T-cell (primary cell): ENCODE results near the gene NT5C3B. TPM values are rescaled to one million over a fixed set of nuclear protein-coding genes. Genes with fewer than 3 reads are reported as not detected.

Source experiments
- ATAC-seq, 4 experiments: fragments of 200-7000 bp in 3 of 4; fragments of 150-1000 bp in 1 of 4; cut with Tn5 transposase; replicated peaks in 1 of 4; 1 replicate in 3 of 4; 2 replicates in 1 of 4; pipeline ENCODE4 v1.10.0; 2021; ENCODE audit warnings: moderate library complexity in 3 of 4, mild to moderate bottlenecking in 2 of 4, moderate number of reproducible peaks in 1 of 4
- CTCF ChIA-PET, 2 donors: fragments of 300-600 bp; sonication (Branson Sonifier 250); formaldehyde crosslinking; loops; one replicate each; lab custom pipeline; 2022; ENCODE audit warnings: antibody characterized with exemption in 2 of 2; lab: Charles Lee
- POLR2A ChIA-PET, 2 donors: fragments of 300-600 bp; sonication (Branson Sonifier 250); formaldehyde crosslinking; loops; one replicate each; lab custom pipeline; 2022; ENCODE audit warnings: antibody characterized with exemption in 2 of 2; lab: Charles Lee
- DNase-seq, 35 experiments: peaks; one replicate each; pipeline versions ENCODE4 v3.0.0 to v3.0.0-alpha.2; 2013 to 2023
- H3K27ac ChIP-seq: one replicate; pipeline ENCODE4 v1.5.1; 2013; ENCODE audit warnings: low read length
- H3K27me3 ChIP-seq, 2 experiments: replicated peaks in 1 of 2; 1 replicate in 1 of 2; 2 replicates in 1 of 2; pipeline versions ENCODE4 v1.6.1 to v1.7.0; 2013; ENCODE audit warnings: low read length in 1 of 2, mixed read lengths in 1 of 2; ENCODE audit not compliant: control insufficient read depth in 2 of 2, insufficient read depth in 2 of 2; ENCODE audit errors: extremely low read depth in 1 of 2
- H3K36me3 ChIP-seq, 2 donors: 1 replicate in 1 of 2; 2 replicates in 1 of 2; pipeline versions ENCODE4 v1.6.1 to v1.7.0; 2013; ENCODE audit warnings: low read length in 1 of 2; ENCODE audit not compliant: control insufficient read depth in 2 of 2, insufficient read depth in 1 of 2; ENCODE audit errors: extremely low read depth in 1 of 2
- H3K4me1 ChIP-seq, 2 experiments: 1 replicate in 1 of 2; 2 replicates in 1 of 2; pipeline versions ENCODE4 v1.6.1 to v1.7.0; 2013; ENCODE audit warnings: low read length in 2 of 2, mixed read lengths in 1 of 2; ENCODE audit not compliant: insufficient read depth in 2 of 2, control insufficient read depth in 1 of 2; ENCODE audit errors: extremely low read depth in 1 of 2
- H3K4me3 ChIP-seq, 2 donors: 1 replicate in 1 of 2; 2 replicates in 1 of 2; pipeline versions ENCODE4 v1.5.1 to v1.7.0; 2013; ENCODE audit warnings: mild to moderate bottlenecking in 2 of 2, low read length in 1 of 2, moderate library complexity in 1 of 2; ENCODE audit not compliant: control insufficient read depth in 1 of 2; ENCODE audit errors: extremely low read depth in 1 of 2
- H3K9me3 ChIP-seq: 2 replicates; pipeline ENCODE4 v1.7.0; 2013
- H3K27ac Mint-ChIP-seq, 2 donors: one replicate each; pipeline ENCODE4 v1.8.0; 2020 to 2021; ENCODE audit warnings: mild to moderate bottlenecking in 2 of 2, mixed read lengths in 2 of 2
- H3K27me3 Mint-ChIP-seq, 2 donors: one replicate each; pipeline ENCODE4 v1.8.0; 2021 to 2022; ENCODE audit warnings: mixed read lengths in 2 of 2
- H3K36me3 Mint-ChIP-seq: one replicate; pipeline ENCODE4 v1.8.0; 2021; ENCODE audit warnings: mixed read lengths
- H3K4me1 Mint-ChIP-seq, 3 donors: one replicate each; pipeline ENCODE4 v1.8.0; 2020 to 2022; ENCODE audit warnings: mixed read lengths in 3 of 3, mild to moderate bottlenecking in 1 of 3
- H3K4me3 Mint-ChIP-seq, 3 donors: one replicate each; pipeline ENCODE4 v1.8.0; 2020 to 2022; ENCODE audit warnings: mild to moderate bottlenecking in 3 of 3, mixed read lengths in 3 of 3, moderate library complexity in 3 of 3
- H3K9me3 Mint-ChIP-seq, 3 donors: one replicate each; pipeline ENCODE4 v1.8.0; 2020 to 2022; ENCODE audit warnings: mixed read lengths in 3 of 3
- WGBS: methylation state at CpG from one replicate; pipeline ENCODE4 v1.1.5; 2013; ENCODE audit warnings: missing lambda C conversion rate; ENCODE audit not compliant: insufficient coverage; 5-methylcytosine and 5-hydroxymethylcytosine counted together
- total RNA-seq, 35 experiments: library from RNA in 6 of 35; stranded (reverse) in 6 of 35; fragments of 120-200 nt in 1 of 35; gene quantifications; one replicate each; pipeline versions ENCODE4 v1.2.1 to v1.2.4 and lab custom pipeline; 2013 to 2026

NT5C3B gene
- total RNA-seq, 5 donors from 2014 or later (not counting 1 experiment from before 2014, with no cell fraction given): 25.4 to 43.0 (median 33.4) TPM

DNA sequence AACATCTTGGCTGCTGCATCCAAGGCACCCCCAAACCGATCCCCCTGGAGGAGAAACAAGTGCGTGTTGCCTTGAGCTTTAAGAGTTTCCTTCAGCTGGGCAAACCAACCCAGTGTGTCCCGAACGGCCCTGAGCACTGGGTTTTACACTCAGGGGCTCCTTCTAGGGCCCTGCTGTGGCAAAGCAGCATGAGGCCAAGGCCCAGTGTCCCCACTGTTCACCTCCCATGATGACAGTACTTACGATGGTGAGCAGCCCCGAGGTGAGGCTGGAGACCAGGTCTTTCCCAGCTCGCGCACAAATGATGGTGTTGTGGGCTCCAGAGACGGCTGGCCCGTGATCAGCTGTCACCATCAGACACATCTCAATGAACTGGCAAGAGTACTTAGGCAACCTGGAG lies 35.8 kb upstream of the NT5C3B start:
- no peak overlapping the region for H3K4me3 ChIP-seq
- H3K4me1 ChIP-seq: no peaks in the 10 kb centered on the region
- Mint-ChIP-seq H3K4me1 (peaks cover 6 to 17% (median 12%) of the 10 kb centered on the region in 3 donors), H3K27ac (no peak overlapping the region), H3K9me3 (no peaks in the 10 kb centered on the region), H3K27me3 (no peaks in the 10 kb centered on the region), H3K36me3 (peaks cover 32% of the 10 kb centered on the region), H3K4me3 (no peak overlapping the region)
- no peak for ATAC-seq
- DNase-seq: no peak
- no peaks in the 10 kb centered on the region for H3K27me3 ChIP-seq
- 93% methylated on average over 7 of the region's 10 CpGs for WGBS
- H3K36me3 ChIP-seq: peaks cover 32 to 57% of the 10 kb centered on the region in 2 donors
- no peaks in the 10 kb centered on the region for H3K9me3 ChIP-seq
- H3K27ac ChIP-seq: no peak overlapping the region
- CTCF ChIA-PET: no interaction called here
- POLR2A ChIA-PET: interaction anchor here in 1 of 2 donors (0.6 kb wide), 1 partner anchor 417 kb away, joined by 3 read pairs; no protein-coding TSS in a partner anchor

DNA sequence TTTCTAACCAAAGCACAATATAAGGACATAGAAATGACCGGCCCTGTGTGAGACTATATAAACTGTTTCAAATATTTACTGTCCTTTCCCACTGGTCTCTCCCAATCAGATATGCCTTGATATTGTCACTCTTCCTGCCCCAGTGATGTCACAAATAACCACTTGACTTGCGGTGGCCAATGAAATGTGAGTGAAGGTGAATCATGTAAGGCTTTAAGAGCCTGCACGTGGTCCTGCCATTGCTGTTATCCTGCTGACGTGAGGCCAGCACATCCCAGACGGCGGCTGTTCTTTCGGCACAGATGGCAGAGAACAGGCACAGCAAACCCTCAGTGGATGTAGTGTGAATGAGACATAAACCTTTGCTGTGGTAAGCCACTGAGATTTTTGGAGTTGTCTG lies 34.6 kb upstream of the NT5C3B start:
- DNase-seq (no peak), ATAC-seq (no peak)
- Mint-ChIP-seq H3K4me3 (no peak overlapping the region), H3K27ac (no peak overlapping the region), H3K36me3 (peaks cover 32% of the 10 kb centered on the region), H3K9me3 (no peaks in the 10 kb centered on the region), H3K27me3 (no peaks in the 10 kb centered on the region), H3K4me1 (peaks cover 8 to 18% (median 12%) of the 10 kb centered on the region in 3 donors)
- Histone ChIP-seq H3K4me1 (peaks cover under 1 to 3% of the 10 kb centered on the region in 2 experiments), H3K4me3 (no peak overlapping the region), H3K27me3 (no peaks in the 10 kb centered on the region), H3K9me3 (no peaks in the 10 kb centered on the region), H3K36me3 (peaks cover 29 to 56% of the 10 kb centered on the region in 2 donors), H3K27ac (no peak overlapping the region)
- 79% methylated on average over 2 of the region's 7 CpGs for whole genome bisulfite sequencing
- ChIA-PET CTCF (interaction anchor here in 1 of 2 donors (0.6 kb wide), 1 partner anchor 444 kb away, joined by 3 read pairs; no protein-coding TSS in a partner anchor), POLR2A (no interaction called here)

DNA sequence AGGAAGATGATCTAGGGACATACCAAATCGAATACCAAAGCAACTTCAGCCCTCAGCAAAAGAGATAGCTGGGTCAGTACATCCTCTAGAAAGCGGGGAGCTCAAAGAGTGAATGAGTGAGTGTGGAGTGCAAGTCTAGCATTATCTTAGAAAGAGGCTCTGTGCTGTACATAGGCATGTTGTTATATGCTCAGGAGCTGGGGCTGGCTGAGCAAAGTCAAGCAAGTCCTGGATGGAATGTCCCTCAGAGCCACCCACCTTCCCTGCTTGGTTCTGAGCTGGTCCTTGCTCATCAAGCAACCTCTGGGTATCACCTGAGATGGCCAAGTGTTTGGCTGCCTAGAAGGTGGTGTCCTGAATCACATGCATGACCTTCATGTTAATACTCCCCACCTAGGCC lies 34.1 kb upstream of the NT5C3B start:
- Histone ChIP-seq H3K27ac (no peak overlapping the region), H3K4me1 (peaks cover 2 to 6% of the 10 kb centered on the region in 2 experiments), H3K4me3 (no peak overlapping the region), H3K27me3 (no peaks in the 10 kb centered on the region), H3K36me3 (peaks cover 29 to 56% of the 10 kb centered on the region in 2 donors), H3K9me3 (no peaks in the 10 kb centered on the region)
- ChIA-PET POLR2A (no interaction called here), CTCF (no interaction called here)
- Mint-ChIP-seq H3K36me3 (peaks cover 32% of the 10 kb centered on the region), H3K4me1 (peaks cover 11 to 21% (median 15%) of the 10 kb centered on the region in 3 donors), H3K9me3 (no peaks in the 10 kb centered on the region), H3K27ac (peak overlapping the region; percentile 43 to 61), H3K4me3 (no peak overlapping the region), H3K27me3 (no peaks in the 10 kb centered on the region)
- 100% methylated on average over 1 of the region's 2 CpGs for WGBS
- DNase-seq (no peak), ATAC-seq (no peak)

DNA sequence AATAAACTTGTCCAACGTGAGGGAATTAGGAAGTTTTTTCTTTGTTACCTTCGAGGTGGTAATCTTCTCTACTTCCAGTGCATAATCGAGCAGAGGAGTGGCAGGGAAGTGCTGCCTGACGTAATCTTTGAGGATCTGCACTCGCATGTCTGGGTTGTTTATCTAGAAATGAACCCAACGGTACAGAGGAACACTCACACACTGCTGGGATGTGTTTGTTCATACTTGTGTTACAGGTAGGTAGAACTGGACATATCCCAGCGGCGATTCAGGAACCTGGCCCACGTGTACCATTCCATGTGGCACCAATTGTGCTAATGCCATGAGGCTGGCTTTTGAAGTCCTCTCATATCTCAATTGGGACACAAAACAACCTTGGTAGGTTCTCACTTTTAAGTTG lies 33.4 kb upstream of the NT5C3B start:
- ATAC-seq (no peak), DNase-seq (no peak)
- POLR2A ChIA-PET: no interaction called here
- H3K4me3 Mint-ChIP-seq: no peak overlapping the region
- no peaks in the 10 kb centered on the region for H3K27me3 Mint-ChIP-seq
- peaks cover 32% of the 10 kb centered on the region for H3K36me3 Mint-ChIP-seq
- H3K4me1 ChIP-seq: peaks cover 2 to 8% of the 10 kb centered on the region in 2 experiments
- H3K9me3 Mint-ChIP-seq: no peaks in the 10 kb centered on the region
- 75% methylated on average over 4 of the region's 9 CpGs for WGBS
- H3K4me3 ChIP-seq: no peak overlapping the region
- CTCF ChIA-PET: no interaction called here
- H3K27ac ChIP-seq: no peak overlapping the region
- peak overlapping the region; percentile 55 to 87 for H3K27ac Mint-ChIP-seq
- peaks cover 25 to 51% of the 10 kb centered on the region in 2 donors for H3K36me3 ChIP-seq
- H3K27me3 ChIP-seq: no peaks in the 10 kb centered on the region
- peaks cover 11 to 21% (median 15%) of the 10 kb centered on the region in 3 donors for H3K4me1 Mint-ChIP-seq
- H3K9me3 ChIP-seq: no peaks in the 10 kb centered on the region

DNA sequence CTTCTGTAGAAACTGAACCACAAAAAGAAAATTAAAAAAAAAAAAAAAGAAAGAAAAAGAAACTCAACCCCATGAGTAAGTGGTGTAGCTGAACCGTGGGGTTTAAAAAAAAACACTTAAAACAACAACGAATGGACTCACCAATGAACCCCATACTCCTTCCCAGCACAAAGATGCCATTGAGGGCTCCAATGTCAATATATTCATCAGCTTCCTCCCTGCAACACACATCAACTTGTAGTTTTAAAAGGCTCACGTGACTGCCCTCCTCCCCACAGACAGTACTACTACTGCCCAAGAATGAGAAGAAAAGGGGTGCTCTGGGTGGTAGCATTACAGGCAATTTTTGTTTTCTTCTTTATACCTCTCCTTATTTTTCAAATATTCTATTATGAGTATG lies 32.5 kb upstream of the NT5C3B start:
- peak overlapping the region; percentile 44 to 87 for H3K27ac Mint-ChIP-seq
- no peak overlapping the region for H3K27ac ChIP-seq
- DNase-seq: no peak
- peaks cover 31% of the 10 kb centered on the region for H3K36me3 Mint-ChIP-seq
- no CpG with 5 or more reads among the region's 3 CpGs for WGBS
- no peaks in the 10 kb centered on the region for H3K27me3 Mint-ChIP-seq
- H3K4me3 ChIP-seq: no peak overlapping the region
- no peaks in the 10 kb centered on the region for H3K9me3 ChIP-seq
- H3K4me1 ChIP-seq: peaks cover 10 to 17% of the 10 kb centered on the region in 2 experiments
- H3K9me3 Mint-ChIP-seq: no peaks in the 10 kb centered on the region
- H3K36me3 ChIP-seq: peaks cover 16 to 43% of the 10 kb centered on the region in 2 donors
- no peak for ATAC-seq
- POLR2A ChIA-PET: no interaction called here
- H3K4me3 Mint-ChIP-seq: no peak overlapping the region
- peaks cover 11 to 21% (median 15%) of the 10 kb centered on the region in 3 donors for H3K4me1 Mint-ChIP-seq
- H3K27me3 ChIP-seq: no peaks in the 10 kb centered on the region
- CTCF ChIA-PET: interaction anchor here in 1 of 2 donors (0.5 kb wide), 1 partner anchor 1388 kb away, joined by 3 read pairs; no protein-coding TSS in a partner anchor

DNA sequence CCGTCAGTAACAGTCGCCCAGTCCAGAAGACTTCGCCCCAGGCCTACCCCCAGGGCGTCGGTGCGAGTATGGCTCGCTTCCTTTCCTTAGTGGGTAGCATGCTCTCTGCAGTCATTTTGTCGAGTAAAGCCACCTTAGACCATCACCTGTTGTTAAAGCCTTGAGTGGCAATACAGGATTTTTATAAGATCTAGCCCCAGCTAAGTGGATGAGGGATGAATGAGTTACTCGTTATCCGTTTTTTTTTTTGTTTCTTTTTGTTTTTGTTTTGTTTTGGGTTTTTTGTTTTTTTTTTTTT lies 29.5 kb upstream of the NT5C3B start:
- POLR2A ChIA-PET: interaction anchor here in 1 of 2 donors (0.6 kb wide), 2 partner anchors 104 to 1502 kb away, joined by 5 read pairs; no protein-coding TSS in a partner anchor
- no peak overlapping the region for H3K4me3 Mint-ChIP-seq
- no peak overlapping the region for H3K27ac ChIP-seq
- peaks cover 11% of the 10 kb centered on the region for H3K36me3 Mint-ChIP-seq
- peak overlapping the region; percentile 84 to 89 for H3K27ac Mint-ChIP-seq
- H3K9me3 Mint-ChIP-seq: no peaks in the 10 kb centered on the region
- DNase-seq (no peak), ATAC-seq (peak in 2 of 4 experiments; percentile 1 to 17)
- CTCF ChIA-PET: interaction anchor here (0.7 to 1.2 kb wide), 2 partner anchors 128 to 315 kb away, joined by 3 to 4 read pairs; no protein-coding TSS in a partner anchor
- peaks cover 26 to 34% (median 28%) of the 10 kb centered on the region in 3 donors for H3K4me1 Mint-ChIP-seq
- H3K4me3 ChIP-seq: peak overlapping the region in 1 of 2 donors; percentile 39
- H3K36me3 ChIP-seq: peaks cover 0 to 20% of the 10 kb centered on the region in 2 donors
- no peaks in the 10 kb centered on the region for H3K9me3 ChIP-seq
- no peaks in the 10 kb centered on the region for H3K27me3 Mint-ChIP-seq
- 0% methylated on average over 1 of the region's 10 CpGs for WGBS
- H3K27me3 ChIP-seq: no peaks in the 10 kb centered on the region
- H3K4me1 ChIP-seq: peaks cover 12 to 43% of the 10 kb centered on the region in 2 experiments
